ENCODE results near the gene INPP5F. TPM values are rescaled to one million over a fixed set of nuclear protein-coding genes. Genes with fewer than 3 reads are reported as not detected.
A peak's percentile ranks its signal among the peaks of the same experiment; 100 is the strongest.

Gene INPP5F
- total and polyA plus RNA-seq, 2 of the 13 experiments (the other 11 are each of a cell fraction or from before 2014, with no cell fraction given): 12.5 to 15.7 TPM

DNA sequence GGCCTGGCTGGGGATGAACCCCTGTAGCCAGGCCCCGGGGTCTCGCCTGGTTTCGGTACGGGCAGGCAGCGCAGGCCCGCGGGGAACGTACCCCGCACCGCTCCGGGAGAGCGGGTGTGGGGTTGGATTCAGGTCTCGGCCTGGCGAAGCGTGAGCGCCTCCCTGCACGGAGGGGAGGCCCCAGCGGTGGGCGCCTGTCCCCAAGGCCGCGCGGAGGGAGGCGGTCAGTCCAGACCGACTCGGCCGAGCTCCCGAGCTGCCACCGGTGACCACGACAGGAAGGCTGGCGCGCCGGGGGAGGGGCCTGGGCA, 378 bp upstream of the INPP5F start (continued):
- TF ChIP-seq, protein P1, sequence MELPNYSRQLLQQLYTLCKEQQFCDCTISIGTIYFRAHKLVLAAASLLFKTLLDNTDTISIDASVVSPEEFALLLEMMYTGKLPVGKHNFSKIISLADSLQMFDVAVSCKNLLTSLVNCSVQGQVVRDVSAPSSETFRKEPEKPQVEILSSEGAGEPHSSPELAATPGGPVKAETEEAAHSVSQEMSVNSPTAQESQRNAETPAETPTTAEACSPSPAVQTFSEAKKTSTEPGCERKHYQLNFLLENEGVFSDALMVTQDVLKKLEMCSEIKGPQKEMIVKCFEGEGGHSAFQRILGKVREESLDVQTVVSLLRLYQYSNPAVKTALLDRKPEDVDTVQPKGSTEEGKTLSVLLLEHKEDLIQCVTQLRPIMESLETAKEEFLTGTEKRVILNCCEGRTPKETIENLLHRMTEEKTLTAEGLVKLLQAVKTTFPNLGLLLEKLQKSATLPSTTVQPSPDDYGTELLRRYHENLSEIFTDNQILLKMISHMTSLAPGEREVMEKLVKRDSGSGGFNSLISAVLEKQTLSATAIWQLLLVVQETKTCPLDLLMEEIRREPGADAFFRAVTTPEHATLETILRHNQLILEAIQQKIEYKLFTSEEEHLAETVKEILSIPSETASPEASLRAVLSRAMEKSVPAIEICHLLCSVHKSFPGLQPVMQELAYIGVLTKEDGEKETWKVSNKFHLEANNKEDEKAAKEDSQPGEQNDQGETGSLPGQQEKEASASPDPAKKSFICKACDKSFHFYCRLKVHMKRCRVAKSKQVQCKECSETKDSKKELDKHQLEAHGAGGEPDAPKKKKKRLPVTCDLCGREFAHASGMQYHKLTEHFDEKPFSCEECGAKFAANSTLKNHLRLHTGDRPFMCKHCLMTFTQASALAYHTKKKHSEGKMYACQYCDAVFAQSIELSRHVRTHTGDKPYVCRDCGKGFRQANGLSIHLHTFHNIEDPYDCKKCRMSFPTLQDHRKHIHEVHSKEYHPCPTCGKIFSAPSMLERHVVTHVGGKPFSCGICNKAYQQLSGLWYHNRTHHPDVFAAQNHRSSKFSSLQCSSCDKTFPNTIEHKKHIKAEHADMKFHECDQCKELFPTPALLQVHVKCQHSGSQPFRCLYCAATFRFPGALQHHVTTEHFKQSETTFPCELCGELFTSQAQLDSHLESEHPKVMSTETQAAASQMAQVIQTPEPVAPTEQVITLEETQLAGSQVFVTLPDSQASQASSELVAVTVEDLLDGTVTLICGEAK (IDR thresholded peaks at IDR 0.05): no peak
- TF ChIP-seq, protein P1 (CRISPR knock-in tag; IDR thresholded peaks at IDR 0.05): no peak; the same call in 1 of the 2 replicates
- TF ChIP-seq HDAC6 (IDR thresholded peaks at IDR 0.05; ENCODE audit: low read depth, low read length) (no peak), FOXA3 (CRISPR knock-in tag; IDR thresholded peaks at IDR 0.05) (0 out of 2 replicates have a peak, but pooled peaks have one; percentile 3), ZNF337 (CRISPR knock-in tag; IDR thresholded peaks at IDR 0.05; ENCODE audit: borderline replicate concordance, low read depth) (peak; percentile 76; the same call in 1 of the 2 replicates), ZNF737 (CRISPR knock-in tag; IDR thresholded peaks at IDR 0.05; ENCODE audit: borderline replicate concordance) (no peak), ZC3H4 (CRISPR knock-in tag; IDR thresholded peaks at IDR 0.05; ENCODE audit: borderline replicate concordance) (no peak), ZNF883 (CRISPR knock-in tag; IDR thresholded peaks at IDR 0.05; ENCODE audit: not compliant biosample characterization) (peak; percentile 64), GABPB1 (CRISPR knock-in tag; IDR thresholded peaks at IDR 0.05) (peak; percentile 88), HOXA9 (CRISPR knock-in tag; IDR thresholded peaks at IDR 0.05; ENCODE audit: borderline replicate concordance) (no peak), SIN3A (IDR thresholded peaks at IDR 0.05; ENCODE audit: borderline replicate concordance, low read depth, low read length) (peak; percentile 47; the same call in 1 of the 2 replicates)
- TF ChIP-seq, protein P2, sequence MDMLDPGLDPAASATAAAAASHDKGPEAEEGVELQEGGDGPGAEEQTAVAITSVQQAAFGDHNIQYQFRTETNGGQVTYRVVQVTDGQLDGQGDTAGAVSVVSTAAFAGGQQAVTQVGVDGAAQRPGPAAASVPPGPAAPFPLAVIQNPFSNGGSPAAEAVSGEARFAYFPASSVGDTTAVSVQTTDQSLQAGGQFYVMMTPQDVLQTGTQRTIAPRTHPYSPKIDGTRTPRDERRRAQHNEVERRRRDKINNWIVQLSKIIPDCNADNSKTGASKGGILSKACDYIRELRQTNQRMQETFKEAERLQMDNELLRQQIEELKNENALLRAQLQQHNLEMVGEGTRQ (IDR thresholded peaks at IDR 0.05; ENCODE audit: low read depth, low read length): no peak
- TF ChIP-seq, protein P2 (CRISPR knock-in tag; IDR thresholded peaks at IDR 0.05; ENCODE audit: borderline replicate concordance): no peak
- TF ChIP-seq, protein P3, sequence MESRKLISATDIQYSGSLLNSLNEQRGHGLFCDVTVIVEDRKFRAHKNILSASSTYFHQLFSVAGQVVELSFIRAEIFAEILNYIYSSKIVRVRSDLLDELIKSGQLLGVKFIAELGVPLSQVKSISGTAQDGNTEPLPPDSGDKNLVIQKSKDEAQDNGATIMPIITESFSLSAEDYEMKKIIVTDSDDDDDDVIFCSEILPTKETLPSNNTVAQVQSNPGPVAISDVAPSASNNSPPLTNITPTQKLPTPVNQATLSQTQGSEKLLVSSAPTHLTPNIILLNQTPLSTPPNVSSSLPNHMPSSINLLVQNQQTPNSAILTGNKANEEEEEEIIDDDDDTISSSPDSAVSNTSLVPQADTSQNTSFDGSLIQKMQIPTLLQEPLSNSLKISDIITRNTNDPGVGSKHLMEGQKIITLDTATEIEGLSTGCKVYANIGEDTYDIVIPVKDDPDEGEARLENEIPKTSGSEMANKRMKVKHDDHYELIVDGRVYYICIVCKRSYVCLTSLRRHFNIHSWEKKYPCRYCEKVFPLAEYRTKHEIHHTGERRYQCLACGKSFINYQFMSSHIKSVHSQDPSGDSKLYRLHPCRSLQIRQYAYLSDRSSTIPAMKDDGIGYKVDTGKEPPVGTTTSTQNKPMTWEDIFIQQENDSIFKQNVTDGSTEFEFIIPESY (CRISPR knock-in tag; IDR thresholded peaks at IDR 0.05): 0 out of 2 replicates have a peak, but pooled peaks have one; percentile 16
